ENCODE data around the gene TEX26. TPM values are rescaled to one million over a fixed set of nuclear protein-coding genes. Genes with fewer than 3 reads are reported as not detected.
A peak's percentile ranks its signal among the peaks of the same experiment; 100 is the strongest.

Gene TEX26
- polyA plus RNA-seq, 1 of the 3 experiments (the other 2 are of a cell fraction) = not detected

DNA sequence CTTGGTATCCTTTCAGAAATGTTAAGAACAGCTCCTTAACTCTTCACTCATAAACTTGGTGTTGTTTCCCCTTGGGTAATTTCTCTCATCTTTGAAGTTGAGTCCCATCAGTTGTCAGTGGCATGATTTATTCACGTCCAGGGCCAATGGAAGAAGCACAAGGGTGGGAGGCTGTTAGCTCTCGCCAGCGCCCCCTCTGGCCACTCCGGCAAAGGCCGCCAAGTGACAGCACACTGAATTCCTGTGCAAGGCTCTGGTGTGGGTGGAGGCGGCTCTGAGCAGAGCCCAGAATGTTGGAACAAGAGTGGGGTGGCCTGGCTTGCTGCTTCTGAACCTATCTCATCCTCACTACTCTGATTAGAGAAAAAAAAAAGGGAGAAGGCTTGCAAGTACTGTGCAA is 39.5 kb upstream of the TEX26 start:
- TF ChIP-seq RFX5 (IDR thresholded peaks at IDR 0.05; ENCODE audit: low read length) (no peak), CTCF (IDR thresholded peaks at IDR 0.05) (peak; percentile 62)
- CTCF ChIA-PET = interaction anchor here (0.8 to 2.6 kb wide), 6 partner anchors 8 to 28 kb away, joined by 3 to 6 read pairs (median 4); partner anchors contain the start of gene MEDAG
- WGBS (ENCODE audit: low lambda C conversion rate) = 74% methylated on average over 6 of the region's 6 CpGs

GRCh38 chr13:30895773-30896172 is 36.7 kb upstream of the TEX26 start:
- ChIA-PET CTCF (no interaction called here), POLR2A (no interaction called here)
- Histone ChIP-seq H3K4me3 (ENCODE audit: low read depth in 2 of 2, low read length in 1 of 2) (no peak overlapping the region), H2AFZ (ENCODE audit: low read depth) (peak overlapping the region; percentile 90), H3K4me2 (peak overlapping the region; percentile 24; the same call in 1 of the 2 replicates), H3K79me2 (ENCODE audit: insufficient read depth) (no peaks in the 10 kb centered on the region), H3K27me3 (ENCODE audit: insufficient read depth) (no peaks in the 10 kb centered on the region), H3K9me2 (no peaks in the 10 kb centered on the region), H3K9ac (peak overlapping the region; percentile 58; the same call in 1 of the 2 replicates), H3K9me3 (no peaks in the 10 kb centered on the region), H4K20me1 (ENCODE audit: insufficient read depth) (no peaks in the 10 kb centered on the region), H3K27ac (ENCODE audit: low read depth in 2 of 2, low read length in 1 of 2) (peak overlapping the region; percentile 47 to 80; a peak in 3 of 4 replicates), H3F3A (replicated peaks; ENCODE audit: insufficient read depth) (peaks cover 6% of the 10 kb centered on the region), H3K36me3 (replicated peaks in 1 of 2; ENCODE audit: control insufficient read depth in 1 of 2, insufficient read depth in 2 of 2, low read length in 1 of 2) (no peaks in the 10 kb centered on the region), H3K4me1 (ENCODE audit: control insufficient read depth in 1 of 2, insufficient read depth in 2 of 2, low read depth in 1 of 2, low read length in 1 of 2) (peaks cover 0 to 26% of the 10 kb centered on the region in 2 experiments; a peak in 3 of 4 replicates)
- 19% methylated on average over 4 of the region's 4 CpGs for WGBS (ENCODE audit: low lambda C conversion rate)
- DNase-seq = no peak
- TF ChIP-seq TCF12 (IDR thresholded peaks at IDR 0.05) (0 out of 2 replicates have a peak, but pooled peaks have one; percentile 9), TEAD4 (IDR thresholded peaks at IDR 0.05; ENCODE audit: borderline replicate concordance, insufficient read depth) (peak; percentile 49; the same call in 1 of the 2 replicates), JUND (IDR thresholded peaks at IDR 0.05) (peak; percentile 45), EP300 (IDR thresholded peaks at IDR 0.05; ENCODE audit: borderline replicate concordance in 1 of 2, low read depth in 1 of 2, low read length in 1 of 2) (peak in 1 of 2 experiments; percentile 25; a peak in 1 of 4 replicates), NFIC (IDR thresholded peaks at IDR 0.05; ENCODE audit: borderline replicate concordance) (no peak)
- TF ChIP-seq, protein P1, sequence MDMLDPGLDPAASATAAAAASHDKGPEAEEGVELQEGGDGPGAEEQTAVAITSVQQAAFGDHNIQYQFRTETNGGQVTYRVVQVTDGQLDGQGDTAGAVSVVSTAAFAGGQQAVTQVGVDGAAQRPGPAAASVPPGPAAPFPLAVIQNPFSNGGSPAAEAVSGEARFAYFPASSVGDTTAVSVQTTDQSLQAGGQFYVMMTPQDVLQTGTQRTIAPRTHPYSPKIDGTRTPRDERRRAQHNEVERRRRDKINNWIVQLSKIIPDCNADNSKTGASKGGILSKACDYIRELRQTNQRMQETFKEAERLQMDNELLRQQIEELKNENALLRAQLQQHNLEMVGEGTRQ (IDR thresholded peaks at IDR 0.05; ENCODE audit: borderline replicate concordance, low read depth, low read length) = no peak

More for the DNA sequence above, 39.5 kb upstream of the TEX26 start:
- H3K27me3 ChIP-seq (ENCODE audit: insufficient read depth) = no peaks in the 10 kb centered on the region
- H3K79me2 ChIP-seq (ENCODE audit: insufficient read depth) = no peaks in the 10 kb centered on the region
- no peak overlapping the region for H3K4me2 ChIP-seq
- H3K4me3 ChIP-seq (ENCODE audit: low read depth in 2 of 2, low read length in 1 of 2) = no peak overlapping the region
- no peak overlapping the region for H3K27ac ChIP-seq (ENCODE audit: low read depth in 2 of 2, low read length in 1 of 2)
- POLR2A ChIA-PET = no interaction called here
- H3K9me3 ChIP-seq = no peaks in the 10 kb centered on the region
- peaks cover 0 to 11% of the 10 kb centered on the region in 2 experiments; a peak in 1 of 4 replicates for H3K4me1 ChIP-seq (ENCODE audit: control insufficient read depth in 1 of 2, insufficient read depth in 2 of 2, low read depth in 1 of 2, low read length in 1 of 2)
- no peak overlapping the region for H2AFZ ChIP-seq (ENCODE audit: low read depth)
- no peak overlapping the region for H3K9ac ChIP-seq
- H4K20me1 ChIP-seq (ENCODE audit: insufficient read depth) = no peaks in the 10 kb centered on the region
- no peak for DNase-seq
- no peaks in the 10 kb centered on the region for H3K9me2 ChIP-seq
- no peaks in the 10 kb centered on the region for H3F3A ChIP-seq (replicated peaks; ENCODE audit: insufficient read depth)
- H3K36me3 ChIP-seq (replicated peaks in 1 of 2; ENCODE audit: control insufficient read depth in 1 of 2, insufficient read depth in 2 of 2, low read length in 1 of 2) = no peaks in the 10 kb centered on the region

- no peaks in the 10 kb centered on the region for H3K36me3 ChIP-seq (replicated peaks in 1 of 2; ENCODE audit: control insufficient read depth in 1 of 2, insufficient read depth in 2 of 2, low read length in 1 of 2)
- DNase-seq = no peak
- H3K27ac ChIP-seq (ENCODE audit: low read depth in 2 of 2, low read length in 1 of 2) = peak overlapping the region in 1 of 2 experiments; percentile 93; a peak in 2 of 4 replicates
- no peak overlapping the region for H2AFZ ChIP-seq (ENCODE audit: low read depth)
- CTCF ChIA-PET = no interaction called here
- no peaks in the 10 kb centered on the region for H3K27me3 ChIP-seq (ENCODE audit: insufficient read depth)
- no peaks in the 10 kb centered on the region for H3K9me2 ChIP-seq
- POLR2A ChIA-PET = no interaction called here
- TF ChIP-seq NFIC (IDR thresholded peaks at IDR 0.05; ENCODE audit: borderline replicate concordance) (no peak), RAD21 (IDR thresholded peaks at IDR 0.05; ENCODE audit: low read length) (no peak), NRF1 (IDR thresholded peaks at IDR 0.05; ENCODE audit: low read depth, low read length) (no peak), ELF1 (IDR thresholded peaks at IDR 0.05) (no peak), EZH2phosphoT487 (IDR thresholded peaks at IDR 0.05; ENCODE audit: borderline replicate concordance, low read depth) (no peak), MEF2A (IDR thresholded peaks at IDR 0.05; ENCODE audit: borderline replicate concordance, low read depth) (no peak), FOXM1 (IDR thresholded peaks at IDR 0.05; ENCODE audit: low read depth) (no peak), EP300 (IDR thresholded peaks at IDR 0.05; ENCODE audit: borderline replicate concordance in 1 of 2, low read depth in 1 of 2, low read length in 1 of 2) (no peak), TEAD4 (IDR thresholded peaks at IDR 0.05; ENCODE audit: borderline replicate concordance, insufficient read depth) (no peak), SMC3 (IDR thresholded peaks at IDR 0.05; ENCODE audit: low read depth, low read length) (no peak), TAF1 (IDR thresholded peaks at IDR 0.05; ENCODE audit: borderline replicate concordance, low read depth, low read length) (no peak), YY1 (IDR thresholded peaks at IDR 0.05; ENCODE audit: low read depth) (no peak)
- TF ChIP-seq, protein P1 (IDR thresholded peaks at IDR 0.05; ENCODE audit: borderline replicate concordance, low read depth, low read length) = no peak
- H3K4me1 ChIP-seq (ENCODE audit: control insufficient read depth in 1 of 2, insufficient read depth in 2 of 2, low read depth in 1 of 2, low read length in 1 of 2) = peaks cover 0 to 26% of the 10 kb centered on the region in 2 experiments; a peak in 3 of 4 replicates
- H3K4me3 ChIP-seq (ENCODE audit: low read depth in 2 of 2, low read length in 1 of 2) = no peak overlapping the region
- peak overlapping the region; percentile 52; the same call in 1 of the 2 replicates for H3K9ac ChIP-seq
- peaks cover 6% of the 10 kb centered on the region for H3F3A ChIP-seq (replicated peaks; ENCODE audit: insufficient read depth)
- no peaks in the 10 kb centered on the region for H3K79me2 ChIP-seq (ENCODE audit: insufficient read depth)
- H4K20me1 ChIP-seq (ENCODE audit: insufficient read depth) = no peaks in the 10 kb centered on the region
- H3K4me2 ChIP-seq = peak overlapping the region; percentile 41; the same call in 1 of the 2 replicates
- H3K9me3 ChIP-seq = no peaks in the 10 kb centered on the region
Observed at GRCh38 chr13:30898070-30898469, 34.4 kb upstream of the TEX26 start.

Data from SK-N-SH (cell line).